GM12801 (cell line): ENCODE measurements around the gene GNA15.

Experiments used
- CTCF ChIP-seq: IDR thresholded peaks from one replicate; pipeline ENCODE4 v1.5.1; 2011; ENCODE audit warnings: control low read depth; ENCODE audit not compliant: insufficient read length; ENCODE audit errors: extremely low read depth

GNA15 gene

DNA sequence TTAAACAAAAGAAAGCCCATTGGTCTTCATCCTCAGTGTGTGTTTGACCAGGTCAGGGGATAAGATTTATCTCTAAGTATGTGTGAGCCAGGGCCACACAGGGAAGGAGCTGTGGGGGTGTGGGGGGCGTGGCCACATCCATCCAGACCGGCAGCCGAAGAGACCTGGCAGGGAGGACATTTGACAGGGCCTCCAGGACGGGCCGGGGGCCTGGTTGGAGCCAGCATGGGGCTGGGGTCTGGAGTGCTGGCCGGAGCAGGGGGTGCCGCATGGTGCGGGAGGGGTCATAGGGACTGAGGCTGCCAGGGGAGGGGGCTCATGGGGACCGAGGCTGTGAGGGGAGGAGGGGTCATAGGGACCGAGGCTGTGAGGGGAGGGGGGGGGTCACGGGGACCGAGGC lies 20.4 kb upstream of the GNA15 start:
- TF ChIP-seq CTCF, result no peak

DNA sequence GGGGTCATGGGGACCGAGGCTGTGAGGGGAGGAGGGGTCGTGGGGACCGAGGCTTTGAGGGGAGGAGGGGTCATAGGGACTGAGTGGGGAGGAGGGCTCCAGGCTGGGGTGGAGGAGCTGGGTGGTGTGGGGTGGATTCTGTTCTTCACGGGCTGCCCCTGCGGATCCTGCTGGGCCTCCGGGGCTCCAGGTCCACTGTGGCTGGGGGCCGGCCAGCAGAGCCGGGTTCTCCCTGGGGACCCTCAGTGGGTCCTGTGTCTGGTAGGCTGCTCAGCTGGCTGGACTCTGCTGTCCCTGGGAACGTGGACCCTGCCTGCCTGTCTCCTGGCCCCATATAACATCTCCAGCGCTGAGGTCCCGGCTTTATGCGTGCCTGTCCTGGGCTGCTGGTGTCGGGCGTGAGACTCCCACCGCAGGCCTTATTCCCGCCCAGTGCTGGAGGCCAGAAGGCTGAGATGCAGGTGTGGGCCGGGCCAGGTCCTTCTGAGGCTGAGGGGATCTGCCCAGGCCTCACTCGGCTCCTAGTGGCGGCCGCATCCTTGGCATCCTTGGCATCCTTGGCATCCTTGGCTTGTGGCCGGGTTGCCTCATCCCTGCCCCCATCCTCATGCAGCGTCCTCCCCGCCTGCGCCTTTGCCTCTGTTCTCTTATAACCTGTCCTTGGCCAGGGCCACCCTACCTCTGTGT lies 19.8 kb upstream of the GNA15 start:
- no peak for TF ChIP-seq CTCF

GRCh38 chr19:3116621-3117020 lies 19.2 kb upstream of the GNA15 start:
- no peak for TF ChIP-seq CTCF

DNA sequence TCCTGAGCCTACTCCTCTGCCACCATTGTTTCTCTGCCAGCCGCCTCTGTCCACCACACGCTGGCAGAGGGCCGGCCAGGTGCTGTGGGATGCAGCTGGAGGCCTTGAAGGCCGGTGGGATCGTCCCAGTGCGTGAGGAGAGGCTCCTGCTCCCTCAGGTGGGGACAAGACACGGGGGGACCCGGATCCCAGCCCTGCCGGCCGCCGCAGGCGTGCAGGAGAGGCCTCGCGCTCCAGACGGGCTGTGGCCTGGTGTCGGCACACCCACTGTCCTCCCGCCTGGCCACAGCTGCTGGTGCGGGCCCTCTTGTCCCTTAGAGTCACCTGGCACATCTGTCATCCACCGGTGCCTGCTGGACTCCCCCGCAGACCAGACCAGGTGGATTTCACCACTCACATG lies 18.1 kb upstream of the GNA15 start:
- TF ChIP-seq CTCF, result no peak

DNA sequence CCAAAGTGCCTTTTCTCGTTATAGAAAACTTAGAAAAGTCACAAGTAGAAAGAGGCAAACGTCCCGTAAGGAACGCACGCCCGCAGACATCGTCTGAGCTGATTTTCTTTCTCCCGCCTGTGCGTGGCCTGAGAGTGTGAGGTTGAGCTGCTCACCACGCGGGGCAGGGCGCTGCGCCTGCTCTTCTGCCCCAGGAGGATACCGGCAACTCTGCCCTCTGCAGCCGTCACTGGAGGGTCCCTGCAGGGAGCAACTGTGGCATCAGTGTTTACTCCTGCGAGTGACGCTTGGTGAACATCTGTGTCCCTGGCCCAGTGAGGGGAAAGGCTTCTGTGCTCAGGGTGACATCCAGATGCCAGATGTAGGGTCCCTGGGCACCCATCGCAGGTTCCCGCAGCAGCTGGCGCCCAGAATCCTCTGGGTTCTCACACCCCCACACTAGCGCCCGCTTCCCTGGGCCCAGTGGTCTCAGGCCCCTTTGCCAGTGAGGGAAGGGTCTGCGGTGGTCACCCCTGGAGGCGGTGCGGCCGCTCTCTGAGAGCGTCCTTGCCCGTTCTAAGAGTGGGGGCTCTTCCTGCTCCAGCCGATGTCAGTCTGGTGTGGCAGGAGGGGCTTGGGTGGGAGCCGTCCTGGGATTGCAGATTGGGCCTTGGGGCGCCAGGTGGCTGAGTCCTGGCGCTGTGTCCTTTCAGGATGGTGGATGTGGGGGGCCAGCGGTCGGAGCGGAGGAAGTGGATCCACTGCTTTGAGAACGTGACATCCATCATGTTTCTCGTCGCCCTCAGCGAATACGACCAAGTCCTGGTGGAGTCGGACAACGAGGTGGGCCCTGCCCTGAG lies 17.4 kb upstream of the GNA15 start:
- TF ChIP-seq CTCF, result no peak

DNA sequence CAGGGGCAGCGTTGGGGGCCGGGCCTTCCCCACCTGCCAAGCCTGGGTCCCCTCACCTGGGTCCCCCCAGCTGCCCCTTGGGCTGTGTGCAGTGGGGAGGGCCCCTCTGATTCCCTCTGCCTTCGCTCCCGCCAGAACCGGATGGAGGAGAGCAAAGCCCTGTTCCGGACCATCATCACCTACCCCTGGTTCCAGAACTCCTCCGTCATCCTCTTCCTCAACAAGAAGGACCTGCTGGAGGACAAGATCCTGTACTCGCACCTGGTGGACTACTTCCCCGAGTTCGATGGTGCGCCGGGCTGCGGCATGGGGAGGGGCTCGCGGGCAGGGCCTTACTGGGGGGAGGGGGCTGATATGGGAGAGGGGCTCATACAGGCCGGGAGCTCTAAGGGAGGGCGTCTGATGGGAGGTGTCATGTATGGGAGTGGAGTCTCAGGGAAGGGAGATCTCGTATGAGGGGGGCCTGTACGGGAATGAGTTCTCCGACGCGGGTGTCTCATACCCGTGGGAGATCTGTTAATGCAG lies 16.7 kb upstream of the GNA15 start:
- TF ChIP-seq CTCF, result no peak

DNA sequence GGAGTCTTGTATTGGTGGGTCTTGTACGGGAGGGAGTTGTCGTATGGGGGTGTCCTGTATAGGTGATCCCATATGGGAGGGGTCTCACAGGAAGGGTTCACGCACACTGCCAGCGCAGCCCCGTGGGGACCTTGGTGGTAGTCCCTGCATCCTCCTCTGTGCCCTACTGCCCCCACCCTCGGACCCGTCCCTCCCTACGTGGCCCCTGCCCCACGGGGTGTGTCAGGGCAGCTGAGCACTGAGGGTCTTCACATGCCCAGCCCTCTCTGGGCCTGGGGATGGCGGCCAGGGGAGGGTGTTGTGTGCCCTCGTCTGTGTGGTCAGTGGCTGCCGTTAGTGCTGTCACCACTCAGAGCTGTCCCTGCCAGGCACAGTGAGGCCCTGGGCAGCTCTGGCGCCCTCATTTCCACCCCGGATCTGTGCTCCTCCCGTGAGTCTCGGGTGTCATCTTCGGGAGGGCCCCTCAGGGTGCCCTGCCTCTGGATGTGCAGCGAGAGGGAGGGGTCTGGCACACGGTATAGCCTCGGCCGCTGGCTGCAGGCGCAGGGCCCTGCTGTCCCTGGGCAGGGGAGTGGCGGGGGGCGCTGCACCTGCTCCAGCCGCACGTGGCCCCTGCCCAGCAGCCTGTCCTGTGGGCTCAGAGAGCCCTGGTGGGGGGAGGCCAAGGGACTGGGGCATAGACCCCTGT lies 16.0 kb upstream of the GNA15 start:
- TF ChIP-seq CTCF, result no peak
